ENCODE results near the gene NUDT14.

NUDT14 gene

GRCh38 chr14:105180592-105181548 is at the start of gene NUDT14:
Gene NUDT14 (minus strand): TSS chr14:105181312. CDS start chr14:105181209, 103 bp downstream.
- peak; percentile 83 for DNase-seq

- DNase-seq = no peak
These were observed 48.1 kb upstream of the NUDT14 start for GRCh38 chr14:105229099-105229655.

GRCh38 chr14:105228562-105228961 is 47.5 kb upstream of the NUDT14 start:
- no peak for DNase-seq

DNA sequence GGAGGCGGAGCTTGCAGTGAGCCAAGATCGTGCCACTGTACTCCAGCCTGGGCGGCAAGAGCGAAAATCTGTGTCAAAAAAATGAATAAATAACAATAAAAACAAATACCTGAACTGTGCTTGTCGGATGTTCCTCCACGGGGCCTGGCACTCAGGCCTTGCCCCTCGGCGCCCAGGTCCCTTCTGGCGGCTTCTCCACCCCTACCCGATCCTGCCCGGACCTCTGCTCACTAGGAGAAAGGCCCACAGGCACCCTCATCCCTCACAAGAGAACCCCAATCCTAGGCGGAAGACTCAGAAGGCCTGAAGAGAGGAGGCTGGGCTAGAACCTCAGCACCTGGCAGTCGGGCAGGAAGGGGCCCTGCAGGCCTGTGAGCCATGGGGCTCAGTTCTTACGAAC is 46.2 kb upstream of the NUDT14 start:
- DNase-seq = no peak

GRCh38 chr14:105226198-105226597 is 45.1 kb upstream of the NUDT14 start:
- DNase-seq = no peak

GRCh38 chr14:105224845-105225570 is 43.9 kb upstream of the NUDT14 start:
- no peak for DNase-seq

GRCh38 chr14:105223770-105224544 is 42.8 kb upstream of the NUDT14 start:
- DNase-seq = no peak

- no peak for DNase-seq
These were observed 42.1 kb upstream of the NUDT14 start for GRCh38 chr14:105223260-105223659.

DNA sequence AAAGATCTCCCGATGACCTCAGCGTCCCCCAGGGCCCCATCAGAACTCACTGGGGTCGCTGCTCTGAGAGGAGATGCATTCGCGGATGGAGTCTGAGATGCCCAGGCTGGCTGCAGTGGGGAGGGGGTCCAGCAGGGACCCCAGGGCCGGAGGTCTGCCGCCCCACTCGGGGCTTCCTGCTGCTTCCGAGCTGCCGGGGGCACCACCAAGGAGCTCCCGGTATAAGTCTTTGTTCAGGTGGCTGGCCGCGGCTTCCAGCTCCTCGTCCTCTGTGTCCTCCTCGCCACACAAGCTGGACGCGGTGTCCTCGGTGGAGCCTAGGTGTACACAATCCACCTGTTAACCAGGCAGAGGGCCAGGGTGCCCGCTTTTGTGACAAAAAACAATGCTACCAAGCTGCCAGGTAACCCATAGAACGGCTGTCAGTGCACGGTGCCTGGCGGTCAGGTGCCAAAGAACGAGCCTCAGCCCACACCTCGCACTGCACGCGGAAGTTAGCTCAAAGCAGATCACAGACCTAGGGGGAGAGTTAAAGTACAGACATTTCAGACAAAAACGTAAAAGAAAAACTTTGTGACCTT is 40.6 kb upstream of the NUDT14 start:
- DNase-seq = no peak

DNA sequence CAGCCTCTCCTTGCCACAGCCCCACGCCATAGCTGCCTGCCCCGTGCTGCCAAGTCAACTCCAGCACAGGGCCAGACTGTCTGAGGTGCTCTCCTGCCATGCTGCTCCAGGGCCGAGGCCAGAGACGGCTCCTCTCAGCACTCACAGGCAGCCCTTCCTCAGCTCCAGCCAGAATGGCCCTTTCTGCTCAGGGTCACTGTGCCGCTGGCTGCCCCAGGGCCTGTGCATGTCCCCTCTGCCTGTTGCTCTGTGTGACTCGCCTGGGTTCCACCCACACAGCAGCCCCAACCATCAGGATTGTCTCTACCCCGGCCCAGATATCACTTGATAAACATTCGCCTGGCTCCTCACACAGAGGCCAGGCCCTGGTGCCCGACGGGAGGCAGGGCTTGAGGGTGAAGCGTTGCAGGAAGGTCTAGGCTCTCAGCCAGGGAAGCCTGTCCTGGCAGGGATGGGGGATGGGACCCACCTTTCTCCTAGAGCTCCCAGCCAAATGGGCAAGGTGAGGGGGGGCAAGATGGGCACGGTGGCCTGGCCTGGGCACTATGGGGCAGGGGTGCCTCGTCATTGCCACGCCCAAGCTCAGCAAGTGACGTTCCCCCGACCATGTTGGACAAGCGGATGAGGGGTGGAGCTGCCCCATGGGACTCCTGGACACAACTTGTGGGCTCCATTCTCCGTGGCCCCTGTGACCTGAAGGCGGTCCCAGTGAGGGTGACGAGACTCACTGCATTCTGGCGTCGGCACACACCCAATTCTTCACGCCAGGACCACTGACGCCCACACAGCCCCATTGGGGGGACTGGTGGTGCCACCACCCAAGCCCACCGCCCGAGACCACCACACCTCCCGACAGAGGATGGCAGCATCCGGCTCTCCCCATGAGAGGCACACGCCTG is 39.8 kb upstream of the NUDT14 start:
- no peak for DNase-seq

GRCh38 chr14:105219753-105220152 is 38.6 kb upstream of the NUDT14 start:
- DNase-seq = no peak

DNA sequence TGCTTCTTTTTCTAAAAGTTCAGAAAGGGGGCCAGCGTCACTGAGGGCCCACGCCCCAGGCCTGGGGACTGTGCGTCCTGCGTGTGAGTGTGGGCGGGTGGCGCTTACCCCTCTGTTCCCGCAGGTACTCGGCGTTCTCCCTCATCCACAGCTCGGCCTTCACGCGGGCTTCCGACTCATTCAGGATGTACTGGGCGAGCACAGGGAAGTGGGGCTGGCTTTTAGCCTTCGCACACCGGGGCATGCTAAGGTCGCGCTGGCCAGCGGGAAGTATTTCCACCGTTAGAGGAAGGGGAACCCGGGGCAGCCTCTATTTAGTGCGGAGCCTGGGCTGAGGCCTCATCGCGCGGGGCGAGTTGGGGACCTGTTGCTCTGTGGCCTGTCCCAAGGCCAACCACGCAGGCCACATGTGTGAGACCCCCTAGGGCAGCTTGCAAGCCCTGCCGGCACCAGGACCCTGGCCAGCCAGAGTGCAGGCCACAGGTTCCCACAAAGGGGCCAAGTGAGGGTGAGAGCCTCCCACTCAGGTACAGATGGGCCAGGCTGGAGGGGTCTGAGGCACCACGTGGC is 38.0 kb upstream of the NUDT14 start:
- DNase-seq = no peak

GRCh38 chr14:105218611-105219010 is 37.5 kb upstream of the NUDT14 start:
- no peak for DNase-seq

DNA sequence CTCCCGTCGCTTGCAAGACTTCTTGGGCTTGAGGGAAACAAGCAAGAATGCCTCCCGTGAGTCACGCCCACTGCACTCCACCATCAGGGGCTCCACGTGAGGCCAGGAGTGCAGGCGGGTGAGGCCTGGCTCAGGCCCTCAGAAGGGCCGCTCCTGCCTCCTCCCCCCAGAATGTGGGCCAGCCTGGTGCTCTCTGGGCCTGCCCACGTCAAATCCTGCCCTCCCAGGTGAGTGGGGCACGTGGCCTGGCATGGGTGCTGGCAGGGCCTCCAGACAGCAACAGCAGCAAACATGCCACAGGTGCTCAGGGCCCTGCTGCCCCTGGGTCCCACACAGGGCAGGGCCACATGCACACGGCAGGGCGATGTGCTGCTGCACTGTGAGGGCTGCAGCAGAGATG is 36.7 kb upstream of the NUDT14 start:
- DNase-seq = no peak

DNA sequence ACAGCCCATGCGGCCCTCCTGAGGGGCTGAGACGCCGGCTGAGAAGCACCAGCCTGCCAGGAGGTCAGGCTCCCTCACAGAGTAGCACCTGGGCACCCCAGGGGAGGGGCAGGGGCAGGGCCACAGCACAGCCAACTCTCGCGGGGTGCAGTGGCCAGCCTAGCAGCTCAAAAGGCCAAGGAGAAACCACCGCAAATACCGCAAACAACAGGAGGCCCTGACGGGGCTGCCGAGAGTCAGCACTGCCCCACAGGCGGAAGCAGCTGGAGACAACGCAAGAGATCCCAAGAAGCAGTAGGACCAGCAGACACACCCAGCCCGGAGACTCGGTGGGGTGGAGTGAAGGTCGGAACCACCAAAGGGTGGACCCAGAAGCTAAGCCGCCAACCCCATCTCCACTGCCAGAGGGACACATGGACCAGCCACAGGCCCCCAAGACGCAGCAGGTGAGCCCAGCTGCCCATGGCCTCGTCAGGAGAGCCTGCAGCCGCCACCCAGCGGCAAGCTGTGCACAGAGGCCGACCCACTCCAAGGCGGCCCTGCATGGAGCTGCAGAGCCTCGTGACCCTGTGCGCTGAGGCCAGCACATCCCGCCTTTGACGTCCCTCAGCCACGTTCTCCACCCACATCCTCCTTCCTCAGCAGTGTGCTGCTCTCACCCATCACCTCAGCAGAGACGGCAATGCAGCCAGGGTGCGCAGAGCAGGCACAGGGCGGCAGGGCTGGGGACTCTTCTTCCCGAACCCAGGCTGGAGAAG is 35.6 kb upstream of the NUDT14 start:
- DNase-seq = no peak

- no peak for DNase-seq
These were observed 34.5 kb upstream of the NUDT14 start for GRCh38 chr14:105215602-105216001.

DNA sequence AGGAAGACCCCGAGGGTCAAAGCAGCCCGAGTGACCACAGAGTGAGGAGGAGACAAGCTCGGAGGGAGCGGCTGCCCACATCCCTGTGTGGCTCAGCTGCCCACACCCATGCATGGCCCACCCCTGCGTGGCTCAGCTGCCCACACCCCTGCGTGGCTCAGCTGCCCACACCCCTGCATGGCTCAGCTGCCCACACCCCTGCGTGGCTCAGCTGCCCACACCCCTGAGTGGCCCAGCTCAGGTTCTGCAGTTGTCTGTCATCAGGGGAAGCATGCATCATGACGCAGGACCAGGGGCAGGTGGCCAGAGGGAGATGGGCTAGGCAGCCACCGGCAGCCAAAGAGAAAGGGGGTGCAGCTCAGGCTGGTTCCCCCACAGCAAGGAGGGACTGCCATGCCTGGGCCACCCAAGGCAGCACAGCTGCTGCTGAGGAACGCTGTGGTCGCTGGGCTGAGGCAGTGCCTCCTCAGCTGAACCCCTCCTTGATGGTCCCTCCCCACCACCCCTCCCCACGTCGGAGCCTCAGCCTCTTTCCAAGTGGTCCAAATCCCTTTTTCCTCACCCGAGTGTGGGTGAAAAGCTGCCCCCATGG is 33.3 kb upstream of the NUDT14 start:
- DNase-seq = no peak

GRCh38 chr14:105213361-105213760 is 32.2 kb upstream of the NUDT14 start:
- DNase-seq = peak; percentile 13

DNA sequence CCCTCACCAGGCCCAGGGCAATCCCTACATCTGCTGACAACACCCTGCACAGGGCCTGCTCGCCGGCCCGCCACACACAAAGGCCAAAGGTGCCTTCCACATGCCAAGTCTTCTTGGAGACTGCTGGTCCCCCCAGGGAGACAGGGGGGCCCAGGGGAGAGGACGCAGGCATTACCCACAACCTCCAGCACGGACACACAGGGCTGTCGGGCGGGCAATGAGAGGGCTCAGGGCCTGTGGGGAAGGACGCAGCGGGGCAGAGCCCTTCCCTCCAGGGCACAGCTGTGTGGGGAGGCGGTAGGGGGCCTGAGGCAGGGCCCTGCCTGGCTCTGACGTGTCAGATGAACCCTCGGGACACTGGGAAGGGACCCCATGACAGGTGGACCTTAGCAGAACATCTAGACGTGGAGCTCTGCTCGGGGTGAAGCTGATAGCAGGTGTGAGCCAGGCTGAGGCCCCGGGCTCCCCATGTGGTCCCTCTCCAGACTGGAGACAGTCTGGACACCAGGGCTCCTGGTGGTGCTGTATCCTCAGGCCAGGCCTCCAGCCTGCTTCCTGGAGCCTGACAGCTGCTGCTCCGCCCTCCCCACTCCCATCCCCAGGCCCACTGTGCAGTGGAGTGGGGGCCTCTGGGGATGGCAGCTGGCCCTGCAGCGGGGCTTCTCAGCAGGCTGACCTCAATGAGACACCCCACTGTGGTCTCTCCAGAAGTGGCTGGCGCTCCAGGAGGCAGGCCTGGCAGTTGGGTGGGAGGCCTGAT is 31.6 kb upstream of the NUDT14 start:
- DNase-seq = peak; percentile 90

Data from COR-L47 (cell line).